GM18520 (cell line): ENCODE results near the gene TMEM108.

ENCODE experiments used
- ATAC-seq: cut with Tn5 transposase; IDR thresholded peaks from one replicate; pipeline ENCODE4 v1.9.1; 2021; ENCODE audit not compliant: unreplicated experiment

The TMEM108 gene

DNA sequence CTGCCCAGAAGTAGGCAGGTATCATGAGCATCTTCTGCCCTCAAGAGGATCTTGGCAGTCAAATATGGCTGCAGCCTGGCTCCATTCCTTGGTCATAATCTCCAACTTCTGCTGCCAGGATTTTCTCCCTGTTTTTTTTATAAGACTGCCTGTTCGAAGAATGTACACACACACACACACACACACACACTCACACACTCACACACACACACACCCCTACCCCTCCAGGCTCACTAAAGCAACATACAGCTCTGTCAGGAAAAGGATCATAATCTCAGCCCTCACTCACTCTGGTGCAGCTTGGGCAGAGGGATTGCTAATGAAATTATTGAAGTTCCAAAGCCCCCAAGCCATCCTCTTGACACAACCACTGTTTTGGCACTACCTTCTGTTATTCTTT, 232.4 kb downstream of the TMEM108 start:
- no peak for ATAC-seq

DNA sequence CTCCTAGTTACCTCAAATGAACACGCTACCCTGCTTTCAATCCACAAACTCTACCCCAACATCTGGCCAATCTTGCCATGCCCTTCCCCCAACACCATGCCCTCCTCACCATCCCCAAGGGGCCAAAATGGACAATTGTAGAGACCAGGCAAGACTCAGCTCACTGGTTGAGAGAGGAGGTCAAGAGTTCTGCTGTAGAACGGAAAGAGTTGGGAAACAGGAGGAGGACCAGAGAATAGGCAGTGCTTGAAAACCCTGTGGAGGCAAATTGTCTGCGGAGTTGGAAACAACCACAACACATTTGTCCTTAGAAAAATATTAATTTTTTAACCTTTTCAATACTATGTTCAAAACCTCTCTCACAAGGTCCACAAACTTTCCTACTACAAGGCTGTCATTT, 232.9 kb downstream of the TMEM108 start:
- ATAC-seq, result no peak

DNA sequence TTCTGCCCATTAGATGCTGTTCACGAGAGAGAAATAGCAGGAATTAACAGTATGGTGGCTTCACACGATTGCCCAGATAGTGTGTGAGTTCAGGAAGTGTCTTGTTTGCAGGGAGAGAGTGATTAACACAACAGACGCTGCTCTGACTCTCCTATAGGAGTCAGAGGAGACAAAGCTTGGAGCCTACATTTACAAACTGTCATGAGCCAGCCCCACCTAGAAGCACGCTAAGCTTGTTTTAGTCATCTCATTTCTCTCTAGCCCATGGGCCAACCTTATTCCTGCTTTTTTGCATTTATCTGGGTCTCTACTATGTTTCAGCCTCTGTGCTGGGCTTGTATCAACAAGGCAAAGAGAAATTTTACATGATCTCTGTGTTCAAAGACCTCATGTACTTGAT, 233.3 kb downstream of the TMEM108 start:
- no peak for ATAC-seq

DNA sequence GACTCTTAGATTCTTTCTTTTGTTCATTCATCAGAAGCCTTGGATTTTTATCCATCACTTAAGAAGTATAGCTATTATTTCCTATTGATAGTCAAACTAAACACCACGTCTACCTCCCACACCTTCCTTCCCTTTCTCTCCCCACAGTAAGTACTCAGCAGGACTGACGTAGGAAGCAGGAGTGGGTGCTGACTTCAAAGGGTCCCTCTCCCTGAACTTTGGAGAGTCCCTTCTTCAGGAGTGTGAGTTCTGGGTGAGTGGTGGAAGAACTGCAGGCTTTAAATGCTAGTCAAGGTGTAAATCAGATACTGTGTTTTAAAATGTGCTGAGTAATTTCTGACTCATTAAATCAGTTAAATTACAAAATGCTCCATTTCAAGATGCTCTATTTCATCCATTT, 235.2 kb downstream of the TMEM108 start:
- ATAC-seq, result no peak

DNA sequence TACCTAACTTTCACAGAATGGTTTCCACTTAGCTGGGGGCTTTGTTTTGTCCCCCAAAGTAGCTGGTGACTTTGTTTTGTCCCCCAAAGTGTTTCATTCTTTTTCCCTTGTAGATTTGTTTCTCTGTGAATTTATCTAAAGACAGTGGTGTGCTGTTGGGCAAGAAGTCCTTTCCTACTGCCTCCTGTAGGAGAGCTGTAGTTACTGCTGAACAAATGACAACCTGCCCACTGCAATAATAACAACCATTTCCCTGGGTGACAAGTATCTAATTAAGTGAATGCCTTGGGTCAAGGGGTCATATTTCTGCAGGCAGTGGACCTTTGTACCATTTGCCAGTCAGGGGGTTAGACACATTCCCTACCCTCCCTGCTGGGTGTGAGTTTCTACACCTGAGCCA, 236.3 kb downstream of the TMEM108 start:
- ATAC-seq, result no peak

DNA sequence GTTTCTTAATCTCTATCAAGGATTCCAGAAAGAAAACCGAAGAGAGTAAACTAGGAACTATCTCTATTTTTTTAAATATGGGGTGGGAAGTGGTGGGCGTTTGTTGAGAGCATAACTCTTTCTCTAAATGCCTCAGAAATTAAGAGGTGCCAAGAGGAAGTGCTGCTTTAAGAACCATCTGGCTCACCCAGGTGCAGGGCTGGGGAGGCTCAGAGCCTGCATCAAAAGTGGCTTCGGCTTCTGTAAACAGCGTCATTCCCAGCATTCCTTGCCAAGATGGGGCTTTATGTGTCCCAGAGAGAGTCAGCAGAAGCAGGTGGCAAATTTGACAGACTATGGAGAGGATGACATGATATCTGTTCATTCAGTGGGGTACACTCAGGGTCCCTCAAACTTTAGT, 238.4 kb downstream of the TMEM108 start:
- no peak for ATAC-seq

DNA sequence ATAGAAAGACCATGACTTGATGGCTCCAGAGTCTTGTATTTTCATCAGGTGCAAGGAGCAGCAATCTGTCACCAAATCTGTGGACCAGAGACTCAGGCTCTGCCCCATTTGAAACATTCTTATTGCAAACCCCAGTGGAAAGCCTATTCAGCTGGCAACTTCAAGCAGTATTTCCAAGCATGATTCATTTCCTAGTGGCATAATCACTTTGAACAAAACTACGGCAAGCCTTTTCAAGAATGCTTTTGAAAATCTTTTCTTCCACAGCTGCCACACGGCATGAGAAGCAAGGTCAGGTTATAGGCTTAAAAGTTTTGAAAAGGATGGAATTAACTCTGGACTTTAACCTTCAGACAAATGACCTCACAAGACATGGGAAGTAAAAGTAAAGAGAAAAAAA, 239.6 kb downstream of the TMEM108 start:
- ATAC-seq, result no peak

DNA sequence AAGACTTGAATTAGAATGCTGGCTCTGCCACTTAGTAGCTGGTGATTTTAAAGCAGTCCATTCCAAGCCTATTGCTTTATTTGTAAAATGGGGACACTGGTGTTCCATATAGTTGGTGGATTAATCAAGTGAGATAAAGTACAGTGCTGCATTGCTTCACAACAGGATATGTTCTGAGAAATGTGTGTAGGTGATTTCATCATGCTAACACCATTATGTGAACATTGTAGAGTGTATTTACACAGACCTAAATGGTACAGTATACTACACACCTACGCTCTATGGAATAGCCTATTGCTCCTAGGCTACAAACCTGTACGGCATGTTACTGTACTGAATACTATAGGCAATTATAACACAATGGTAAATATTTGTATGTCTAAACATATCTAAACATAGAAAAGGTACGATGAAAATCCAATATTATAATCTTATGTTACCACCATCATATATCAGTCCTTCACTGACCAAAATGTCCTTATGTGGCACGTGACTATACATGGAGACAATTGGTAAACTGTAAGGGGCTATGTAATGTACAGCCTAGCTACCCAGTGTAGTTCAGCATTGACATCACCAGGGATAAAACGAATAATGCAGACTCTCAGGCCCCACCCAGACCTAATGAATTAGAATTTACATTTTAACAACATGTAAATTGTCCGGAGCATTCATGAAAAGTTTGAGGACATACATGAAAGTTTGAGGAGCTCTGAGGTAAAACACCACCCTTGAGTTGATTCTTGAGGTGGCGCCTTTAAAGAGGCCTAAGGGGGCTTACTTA, 240.3 kb downstream of the TMEM108 start:
- no peak for ATAC-seq

DNA sequence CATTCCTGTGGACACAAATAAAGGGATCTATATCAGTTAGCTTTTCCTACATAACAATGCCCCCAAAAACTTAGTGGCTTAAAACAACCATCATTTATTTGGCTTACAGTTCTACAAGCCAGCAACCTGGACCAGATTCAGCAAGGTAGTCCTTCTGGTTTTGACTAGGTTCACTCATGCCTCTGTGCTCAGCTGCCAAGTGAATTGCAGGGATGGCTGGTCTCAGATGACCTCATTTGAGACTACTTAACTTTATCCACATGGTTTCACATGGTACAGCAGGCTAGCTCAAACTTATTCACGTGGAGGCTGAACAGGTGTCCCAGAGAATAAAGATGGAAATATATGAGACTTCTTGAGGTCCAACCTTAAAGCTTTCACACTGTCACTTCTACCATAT, 242.4 kb downstream of the TMEM108 start:
- no peak for ATAC-seq

DNA sequence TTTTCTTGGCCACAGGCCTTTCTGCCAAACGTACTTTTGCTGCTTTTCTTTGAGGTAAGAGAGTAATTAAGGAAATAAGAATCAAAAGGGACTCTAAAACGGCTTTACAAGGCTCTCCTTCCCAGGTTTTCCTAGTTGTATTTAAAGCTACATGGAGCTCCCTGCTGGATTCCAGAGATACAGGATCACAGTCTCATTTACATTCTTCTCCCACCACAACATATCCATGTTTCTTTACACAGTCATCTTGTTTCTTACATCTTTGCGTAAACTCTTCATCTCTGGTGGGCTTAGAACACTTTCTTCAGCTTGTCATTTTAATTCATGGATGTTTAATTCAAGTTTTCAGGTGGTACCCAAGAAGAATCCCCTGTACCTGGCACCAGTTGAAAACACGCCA, 244.0 kb downstream of the TMEM108 start:
- ATAC-seq, result no peak

DNA sequence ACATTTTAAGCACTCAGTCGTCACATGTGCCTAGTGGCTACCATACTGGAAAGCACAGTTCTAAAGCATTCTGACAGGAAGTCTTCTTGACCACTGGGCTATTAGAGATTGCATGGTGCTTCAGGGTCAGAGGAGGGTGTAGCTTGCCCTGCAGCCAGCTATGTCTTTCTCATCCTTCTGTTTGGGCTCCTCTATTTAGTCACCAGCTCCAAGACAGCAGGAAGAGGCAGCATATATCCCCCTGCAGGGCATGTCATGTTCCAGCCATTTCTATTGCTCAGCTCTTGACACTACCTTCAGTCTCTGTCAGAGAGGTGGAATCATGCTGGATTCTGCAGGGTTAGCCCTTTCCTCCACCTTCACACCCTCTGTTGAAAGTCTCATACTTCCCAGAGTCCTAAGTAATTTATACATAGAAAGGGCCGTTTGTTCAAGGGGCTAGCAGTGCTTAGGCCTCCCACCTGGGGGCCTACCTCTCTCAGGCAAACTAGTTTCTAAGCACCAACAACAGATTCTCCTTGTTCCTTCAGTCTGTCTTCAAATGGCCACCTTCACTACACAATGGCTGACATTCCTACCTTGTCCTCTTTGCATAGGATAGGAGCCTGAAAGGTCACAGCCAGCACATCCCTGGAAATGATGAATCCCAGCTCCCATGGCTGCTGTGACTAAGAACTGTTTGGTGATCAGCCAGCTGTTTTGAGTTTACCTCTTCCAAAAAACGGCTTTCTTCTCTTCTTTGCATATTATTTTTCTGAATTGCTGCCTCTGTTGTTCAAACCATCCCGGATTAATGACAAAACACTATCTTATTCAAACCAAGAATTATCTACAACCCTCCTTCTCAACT, 246.0 kb downstream of the TMEM108 start:
- no peak for ATAC-seq

DNA sequence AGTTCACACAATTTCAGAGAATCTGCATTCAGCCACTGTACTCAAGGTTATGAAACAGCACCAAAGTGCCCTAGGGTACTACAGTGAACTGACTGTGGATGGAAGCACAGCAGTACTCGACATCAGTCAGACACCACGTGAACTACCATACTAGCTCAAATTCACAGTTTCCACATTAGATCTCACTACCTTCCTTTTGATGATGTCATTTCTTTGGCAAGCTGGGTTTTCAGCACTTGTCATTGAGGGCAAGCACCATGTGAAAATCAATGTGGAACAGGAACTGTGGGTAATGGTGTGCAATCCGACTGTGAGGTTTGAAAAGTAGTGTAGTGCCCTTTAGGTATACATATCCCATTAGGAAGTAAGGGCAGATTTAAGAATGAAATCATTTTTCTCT, 251.1 kb downstream of the TMEM108 start:
- ATAC-seq, result no peak

DNA sequence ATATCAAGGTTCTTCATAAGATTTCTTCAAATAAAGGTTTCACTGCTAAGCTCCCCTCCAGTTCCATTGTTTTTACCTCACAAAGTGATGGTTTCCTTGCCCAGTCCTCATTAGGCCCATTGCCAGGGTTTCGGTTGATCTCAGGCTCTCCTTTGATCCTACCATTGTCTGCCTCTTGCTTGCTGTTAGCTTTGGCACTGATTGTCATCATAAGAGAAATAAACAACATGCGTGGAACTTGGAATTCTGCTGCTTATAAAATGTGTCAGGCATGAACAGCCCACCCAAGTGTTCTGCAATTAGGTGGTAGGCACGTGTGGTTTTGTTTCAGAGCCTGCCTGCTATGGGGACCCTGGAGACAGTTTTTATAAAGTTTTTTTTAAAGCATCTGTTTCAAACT, 254.1 kb downstream of the TMEM108 start:
- no peak for ATAC-seq

DNA sequence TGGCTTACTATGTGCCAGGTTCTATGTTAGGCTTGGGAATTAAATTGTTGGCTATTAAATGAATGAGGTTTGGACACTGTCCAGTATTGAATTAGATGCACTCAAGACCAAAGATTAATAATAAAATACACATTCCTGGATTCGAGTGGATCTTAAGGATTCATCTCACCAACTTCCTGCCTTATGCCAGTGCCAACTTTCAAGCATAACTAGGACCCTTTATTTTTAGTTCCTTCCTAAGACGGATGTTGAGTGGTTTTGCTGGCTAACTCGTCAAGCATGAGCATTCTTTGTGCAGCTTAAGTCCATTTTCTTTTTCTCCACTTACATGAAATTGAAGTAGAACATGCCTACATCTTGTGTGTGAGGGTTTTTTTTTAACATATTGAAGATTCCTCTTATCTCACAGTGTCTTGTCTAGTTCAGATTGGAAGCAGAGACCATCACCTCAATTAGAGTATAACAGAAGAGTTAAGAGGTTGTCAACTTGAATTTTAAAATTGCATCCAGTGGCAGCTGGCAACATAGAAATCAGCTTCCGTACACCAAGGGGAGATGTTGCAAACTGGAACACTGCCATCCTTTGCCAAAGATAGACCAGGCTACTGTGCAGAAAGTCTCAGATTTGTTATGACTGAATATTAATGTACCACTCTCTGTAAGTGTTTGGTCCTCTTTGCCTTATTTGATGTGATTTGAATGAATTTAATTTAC, 255.4 kb downstream of the TMEM108 start:
- no peak for ATAC-seq

DNA sequence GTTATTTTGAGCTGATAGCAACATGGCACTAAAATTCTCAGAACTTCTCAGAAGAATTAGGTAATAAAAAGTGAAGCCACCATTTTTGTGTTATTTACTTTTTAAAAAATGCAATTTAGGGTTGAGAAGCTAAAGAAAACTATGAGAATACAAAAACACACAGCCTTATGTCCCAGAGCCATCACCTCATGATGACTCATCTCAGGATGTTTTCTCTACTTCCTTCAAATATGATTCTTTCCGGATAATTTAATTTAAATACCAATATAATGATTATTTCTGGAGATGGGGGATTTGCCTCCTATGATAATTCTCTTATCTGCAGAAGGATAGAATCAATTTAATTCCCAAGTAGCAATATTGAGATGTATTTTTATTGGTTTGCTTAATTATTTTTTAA, 256.1 kb downstream of the TMEM108 start:
- ATAC-seq, result no peak

DNA sequence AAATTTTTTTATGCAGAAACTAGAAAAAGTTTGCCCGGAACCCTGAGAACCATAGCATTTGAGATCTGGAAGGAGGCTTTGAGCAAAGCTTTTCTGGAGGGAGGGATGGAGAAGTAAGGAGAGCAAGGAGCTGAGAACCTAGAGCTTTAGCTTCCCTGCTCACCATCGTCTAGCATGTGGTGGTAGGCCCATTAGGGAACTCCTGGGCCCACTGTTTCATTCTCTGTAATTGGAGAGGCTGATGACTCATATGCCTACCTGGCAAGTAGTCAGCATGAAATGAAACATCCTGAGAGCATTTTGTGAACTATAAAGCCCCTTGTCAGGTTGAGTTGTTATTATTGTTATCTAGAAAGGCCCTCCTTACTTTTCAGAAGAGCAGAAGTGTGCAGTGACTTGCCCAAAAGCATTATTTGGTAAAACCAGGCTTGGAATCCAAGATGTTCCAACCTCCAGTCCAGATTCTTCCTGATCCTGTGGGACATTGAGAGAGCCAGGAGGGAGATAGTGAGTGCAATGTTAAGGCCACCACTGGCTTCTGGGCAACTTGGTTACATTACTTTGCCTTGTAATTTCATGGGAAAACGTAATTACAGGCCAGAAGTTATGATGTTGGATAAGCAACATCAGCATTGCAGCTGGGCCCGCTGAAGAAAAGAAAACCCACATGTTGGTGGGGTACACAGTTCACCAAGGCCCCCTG, 257.2 kb downstream of the TMEM108 start:
- ATAC-seq, result peak; percentile 63

DNA sequence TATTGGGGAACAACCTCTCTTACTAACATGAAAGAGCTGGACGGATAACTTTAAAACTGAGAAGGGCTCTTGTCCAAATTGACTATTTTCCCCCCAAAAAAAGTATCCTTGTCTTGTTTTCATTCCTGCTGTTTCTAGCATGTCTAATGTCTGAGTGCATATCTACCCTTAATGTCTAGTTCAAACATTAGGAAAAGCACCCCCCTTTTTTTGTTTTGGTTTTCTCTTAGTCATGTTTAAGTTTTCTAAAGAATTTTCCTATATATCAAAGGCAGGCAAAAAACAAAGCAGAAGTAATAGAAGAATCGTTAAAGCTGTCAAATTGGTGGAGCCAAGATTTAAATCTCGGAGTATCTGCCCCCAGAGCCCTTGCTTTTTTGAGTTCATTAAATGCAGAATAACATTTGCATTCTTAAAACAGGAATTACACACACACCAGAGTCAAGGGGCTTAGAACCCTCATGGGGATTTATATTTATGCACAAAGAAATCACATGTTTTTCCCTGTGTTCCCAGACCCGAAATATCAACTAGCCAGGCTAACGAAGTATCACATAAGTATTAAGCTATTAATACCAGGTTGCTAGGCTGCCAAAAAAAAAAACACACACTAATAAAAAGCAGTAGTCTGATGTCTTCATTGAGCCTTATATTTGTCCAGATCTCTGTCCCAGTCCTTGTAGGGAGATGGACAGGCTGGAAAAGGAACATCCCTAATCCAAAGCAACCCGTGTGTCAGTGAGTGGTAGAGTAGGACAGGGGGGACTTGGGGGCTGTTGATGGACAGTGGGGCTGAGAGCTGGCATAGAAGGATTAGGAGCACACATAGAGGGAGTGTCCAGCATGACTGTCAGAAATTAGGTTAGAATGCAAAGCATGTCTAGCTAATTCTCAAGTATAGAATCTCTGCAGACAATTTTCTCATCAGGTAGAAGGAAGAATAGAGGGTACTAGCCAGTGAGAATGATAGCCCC, 258.0 kb downstream of the TMEM108 start:
- ATAC-seq, result no peak

DNA sequence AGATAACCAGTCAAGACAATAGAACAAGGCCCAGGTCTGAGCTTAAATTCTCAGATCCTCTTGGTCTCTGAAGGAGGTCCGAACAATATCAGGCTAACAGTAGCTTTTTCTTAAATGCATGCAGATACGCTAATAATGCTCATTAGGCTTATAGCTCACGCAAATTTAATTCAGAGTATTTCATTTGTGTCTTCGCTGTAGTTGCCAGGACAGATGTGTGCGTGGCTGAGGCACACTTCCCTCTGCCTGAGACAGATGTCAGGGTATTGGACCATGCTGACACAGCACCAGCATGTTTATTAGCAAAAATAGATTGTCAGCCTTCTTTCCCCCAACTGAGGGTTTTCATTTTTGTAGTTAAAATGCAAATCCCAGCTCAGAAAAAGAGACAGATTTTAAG, 258.8 kb downstream of the TMEM108 start:
- no peak for ATAC-seq

DNA sequence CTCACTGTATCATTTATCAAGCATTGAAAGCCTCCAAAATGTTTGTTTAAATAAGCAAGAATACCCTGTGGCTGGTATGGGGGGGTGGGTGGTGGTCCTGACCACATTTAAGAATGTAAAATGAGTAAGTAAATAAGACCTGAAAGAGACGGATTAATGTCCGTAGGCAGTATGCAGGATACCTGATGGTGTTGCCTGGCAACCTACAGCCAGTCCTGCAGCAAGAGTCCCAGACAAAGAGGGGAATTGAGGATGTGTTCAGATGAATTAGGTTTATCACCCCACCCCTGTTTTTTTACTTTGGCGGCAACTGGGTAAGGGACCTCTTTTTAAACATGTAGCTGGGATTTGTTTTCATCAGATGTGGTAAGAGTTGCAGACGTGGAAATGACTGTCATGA, 261.9 kb downstream of the TMEM108 start:
- ATAC-seq, result no peak

DNA sequence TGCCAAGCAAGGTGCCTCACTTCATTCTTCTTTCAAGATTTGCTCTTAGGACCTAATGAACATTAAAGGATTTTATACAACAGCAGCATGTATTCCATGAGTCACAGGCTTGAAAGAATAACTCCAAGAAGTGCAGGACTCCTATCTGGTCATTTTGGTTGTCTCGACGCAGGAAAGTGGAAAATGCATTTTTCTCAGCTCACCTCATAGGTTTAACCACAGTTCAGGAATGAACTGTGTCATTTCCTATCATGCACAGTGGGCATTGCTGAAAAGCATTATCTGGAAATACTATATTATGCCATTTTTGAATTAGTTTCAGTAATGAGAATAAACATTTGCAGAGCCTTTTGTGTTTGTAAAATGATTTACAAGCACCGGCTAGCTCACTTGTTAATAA, 263.0 kb downstream of the TMEM108 start:
- no peak for ATAC-seq
